H9 (cell line): Measurements from ENCODE around the gene STRIP1. TPM values are rescaled to one million over a fixed set of nuclear protein-coding genes. Genes with fewer than 3 reads are reported as not detected.

ENCODE experiments used
- DNase-seq: peaks from one replicate; pipeline ENCODE4 v3.0.0-alpha.2; 2017
- H2AFZ ChIP-seq: one replicate; pipeline ENCODE4 v1.6.1; 2013; ENCODE audit warnings: mild to moderate bottlenecking, low read length, control low read depth, moderate library complexity
- H2AK5ac ChIP-seq: 2 replicates; pipeline ENCODE4 v1.6.1; 2013; ENCODE audit warnings: low read length, control low read depth, mixed read lengths; ENCODE audit not compliant: insufficient read length
- H2BK120ac ChIP-seq: one replicate; pipeline ENCODE4 v1.6.1; 2013; ENCODE audit warnings: low read depth, mild to moderate bottlenecking, low read length, control low read depth, inconsistent platforms; ENCODE audit not compliant: poor library complexity, severe bottlenecking
- H2BK12ac ChIP-seq: 2 replicates; pipeline ENCODE4 v1.6.1; 2013; ENCODE audit warnings: low read length, control low read depth, mixed read lengths, low read depth; ENCODE audit not compliant: insufficient read length
- H2BK15ac ChIP-seq: 2 replicates; pipeline ENCODE4 v1.6.1; 2013; ENCODE audit warnings: low read depth, low read length, control low read depth
- H2BK20ac ChIP-seq: one replicate; pipeline ENCODE4 v1.6.1; 2013; ENCODE audit warnings: low read depth, mild to moderate bottlenecking, low read length, control low read depth, inconsistent platforms; ENCODE audit not compliant: poor library complexity, severe bottlenecking
- H2BK5ac ChIP-seq: 2 replicates; pipeline ENCODE4 v1.6.1; 2013; ENCODE audit warnings: low read length, control low read depth, mixed read lengths; ENCODE audit not compliant: insufficient read length
- H3K14ac ChIP-seq: 2 replicates; pipeline ENCODE4 v1.6.1; 2013; ENCODE audit warnings: low read length, control low read depth; ENCODE audit not compliant: insufficient read depth
- H3K18ac ChIP-seq: 2 replicates; pipeline ENCODE4 v1.6.1; 2013; ENCODE audit warnings: low read depth, mild to moderate bottlenecking, mixed read lengths, low read length, control low read depth; ENCODE audit not compliant: insufficient read length
- H3K23ac ChIP-seq: 2 replicates; pipeline ENCODE4 v1.6.1; 2013; ENCODE audit warnings: low read length, control low read depth, mixed read lengths, low read depth; ENCODE audit not compliant: insufficient read length
- H3K23me2 ChIP-seq: 2 replicates; pipeline ENCODE4 v1.6.1; 2013; ENCODE audit warnings: low read depth, mild to moderate bottlenecking, mixed read lengths, low read length, control low read depth; ENCODE audit not compliant: insufficient read length, poor library complexity, severe bottlenecking
- H3K27ac ChIP-seq: 2 replicates; pipeline ENCODE4 v1.5.1; 2013; ENCODE audit warnings: low read length, control low read depth, mixed read lengths, low read depth; ENCODE audit not compliant: insufficient read length
- H3K27me3 ChIP-seq: 2 replicates; pipeline ENCODE4 v1.6.1; 2013; ENCODE audit warnings: low read length, control low read depth, inconsistent platforms; ENCODE audit not compliant: insufficient read depth
- H3K4ac ChIP-seq: 2 replicates; pipeline ENCODE4 v1.6.1; 2013; ENCODE audit warnings: low read depth, mild to moderate bottlenecking, control low read depth, inconsistent platforms, low read length, moderate library complexity
- H3K4me1 ChIP-seq: 2 replicates; pipeline ENCODE4 v1.6.1; 2013; ENCODE audit warnings: low read length, control low read depth, inconsistent platforms; ENCODE audit not compliant: insufficient read depth
- H3K4me2 ChIP-seq: 2 replicates; pipeline ENCODE4 v1.6.1; 2013; ENCODE audit warnings: low read length, control low read depth, mixed read lengths; ENCODE audit not compliant: insufficient read length, insufficient read depth
- H3K56ac ChIP-seq: 2 replicates; pipeline ENCODE4 v1.6.1; 2013; ENCODE audit warnings: low read depth, mild to moderate bottlenecking, mixed read lengths, low read length, control low read depth; ENCODE audit not compliant: insufficient read length
- H3K79me1 ChIP-seq: 2 replicates; pipeline ENCODE4 v1.6.1; 2013; ENCODE audit warnings: low read depth, mild to moderate bottlenecking, moderate library complexity, low read length, control low read depth, inconsistent platforms; ENCODE audit not compliant: insufficient read depth, poor library complexity, severe bottlenecking
- H3K79me2 ChIP-seq: 2 replicates; pipeline ENCODE4 v1.6.1; 2013; ENCODE audit warnings: low read length, control low read depth, inconsistent platforms; ENCODE audit not compliant: insufficient read depth
- H3K9ac ChIP-seq: 2 replicates; pipeline ENCODE4 v1.6.1; 2013; ENCODE audit warnings: low read length, control low read depth, mixed read lengths; ENCODE audit not compliant: insufficient read length; ENCODE audit errors: extremely low read depth
- H3K9me3 ChIP-seq: one replicate; pipeline ENCODE4 v1.6.1; 2013; ENCODE audit warnings: low read depth, low read length, inconsistent platforms; ENCODE audit not compliant: control insufficient read depth
- H3T11ph ChIP-seq: one replicate; pipeline ENCODE4 v1.6.1; 2013; ENCODE audit warnings: mild to moderate bottlenecking, low read length, control low read depth, inconsistent platforms
- H4K20me1 ChIP-seq: one replicate; pipeline ENCODE4 v1.6.1; 2013; ENCODE audit not compliant: control insufficient read depth, insufficient read length, insufficient read depth
- H4K5ac ChIP-seq: 2 replicates; pipeline ENCODE4 v1.6.1; 2013; ENCODE audit warnings: low read depth, mild to moderate bottlenecking, mixed read lengths, low read length, control low read depth; ENCODE audit not compliant: insufficient read length
- H4K8ac ChIP-seq: replicated peaks from 2 replicates; pipeline ENCODE4 v1.6.1; 2013; ENCODE audit warnings: low read length, control low read depth, mixed read lengths, low read depth; ENCODE audit not compliant: insufficient read length
- H4K91ac ChIP-seq: 2 replicates; pipeline ENCODE4 v1.6.1; 2013; ENCODE audit warnings: low read depth, mild to moderate bottlenecking, moderate library complexity, mixed read lengths, low read length, control low read depth; ENCODE audit not compliant: insufficient read length
- H3K27ac Mint-ChIP-seq, 3 experiments: 2 replicates in 2 of 3; 3 replicates in 1 of 3; pipeline ENCODE4 v1.8.0; 2020 to 2021; ENCODE audit warnings: mixed read lengths in 3 of 3, mild to moderate bottlenecking in 1 of 3, moderate library complexity in 1 of 3
- H3K27me3 Mint-ChIP-seq: 2 replicates; pipeline ENCODE4 v1.8.0; 2021; ENCODE audit warnings: low read depth, mild to moderate bottlenecking, moderate library complexity, mixed read lengths
- H3K36me3 Mint-ChIP-seq, 3 experiments: 2 replicates in 2 of 3; 3 replicates in 1 of 3; pipeline ENCODE4 v1.8.0; 2020 to 2021; ENCODE audit warnings: low read depth in 3 of 3, mixed read lengths in 3 of 3; ENCODE audit not compliant: insufficient read depth in 1 of 3
- H3K4me1 Mint-ChIP-seq, 2 experiments: 2 replicates each; pipeline ENCODE4 v1.8.0; 2020; ENCODE audit warnings: mixed read lengths in 2 of 2
- H3K4me3 Mint-ChIP-seq, 2 experiments: 2 replicates in 1 of 2; 3 replicates in 1 of 2; pipeline ENCODE4 v1.8.0; 2020 to 2021; ENCODE audit warnings: mild to moderate bottlenecking in 2 of 2, mixed read lengths in 2 of 2, moderate library complexity in 1 of 2
- H3K9me3 Mint-ChIP-seq, 2 experiments: 2 replicates in 1 of 2; 3 replicates in 1 of 2; pipeline ENCODE4 v1.8.0; 2020; ENCODE audit warnings: mild to moderate bottlenecking in 2 of 2, mixed read lengths in 2 of 2, moderate library complexity in 1 of 2
- CTCF ChIP-seq: fragments of 200-600 bp; sonication (generic); conservative IDR thresholded peaks from 3 replicates; pipeline ENCODE4 v1.8.0; 2021; ENCODE audit warnings: antibody characterized with exemption, mild to moderate bottlenecking
- WGBS: extraction: QIAGEN DNeasy Blood & Tissue Kit; methylation state at CpG from one replicate; pipeline ENCODE4 v1.1.7; 2013; ENCODE audit warnings: missing lambda C conversion rate, low lambda C conversion rate, mixed read lengths; ENCODE audit not compliant: insufficient read length; ENCODE audit errors: extremely low coverage; 5-methylcytosine and 5-hydroxymethylcytosine counted together
- total RNA-seq: library from RNA; stranded (reverse); gene quantifications from 2 replicates; pipeline ENCODE4 v1.2.1, GENCODE V29; 2021

Gene STRIP1
- total RNA-seq, 1 experiment from 2014 or later = 43.6 TPM

DNA sequence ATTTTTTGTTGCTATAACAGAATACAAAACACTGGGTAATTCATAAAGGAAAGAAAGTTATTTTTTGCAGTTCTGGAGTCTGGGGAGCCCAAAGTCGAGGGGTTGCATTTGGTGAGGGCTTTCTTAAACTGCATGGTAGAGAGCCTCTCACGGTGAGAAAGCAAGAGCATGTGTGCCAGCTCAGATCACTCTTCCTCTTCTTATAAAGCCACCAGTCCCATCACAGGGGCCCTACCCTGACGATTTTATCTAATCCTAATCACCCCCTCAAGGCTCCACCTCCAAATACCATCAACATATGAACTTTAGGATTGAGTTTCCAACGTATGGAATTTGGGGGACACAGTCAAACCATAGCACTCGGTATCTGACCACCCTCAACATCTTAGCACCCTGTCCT is 1.0 kb upstream of the STRIP1 start:
- peak overlapping the region; percentile 77 for H4K8ac ChIP-seq
- DNase-seq = no peak
- no peak overlapping the region for H2BK120ac ChIP-seq
- H4K20me1 ChIP-seq = peaks cover 2% of the 10 kb centered on the region
- peaks cover 3% of the 10 kb centered on the region; the same call in 1 of the 2 replicates for H3K4me1 ChIP-seq
- H3K4me1 Mint-ChIP-seq = peaks cover 23 to 40% of the 10 kb centered on the region in 2 experiments
- H2BK15ac ChIP-seq = no peak overlapping the region
- H2AFZ ChIP-seq = no peak overlapping the region
- H4K5ac ChIP-seq = no peak overlapping the region
- no peaks in the 10 kb centered on the region for H3K27me3 Mint-ChIP-seq
- H3K36me3 Mint-ChIP-seq = peaks cover 6 to 10% (median 8%) of the 10 kb centered on the region in 3 experiments
- no peaks in the 10 kb centered on the region for H3K9me3 ChIP-seq
- no peaks in the 10 kb centered on the region for H3K27me3 ChIP-seq
- no CpG with 5 or more reads among the region's 5 CpGs for WGBS
- H3K79me2 ChIP-seq = peaks cover 6% of the 10 kb centered on the region; the same call in 1 of the 2 replicates
- no peak overlapping the region for H3K4me2 ChIP-seq
- no peak overlapping the region; a peak in 1 of 7 replicates for H3K27ac Mint-ChIP-seq
- TF ChIP-seq CTCF = no peak
- no peak overlapping the region for H3K23ac ChIP-seq
- H3K9me3 Mint-ChIP-seq = no peaks in the 10 kb centered on the region
- no peak overlapping the region for H2AK5ac ChIP-seq
- H3K56ac ChIP-seq = no peak overlapping the region
- H3K27ac ChIP-seq = no peak overlapping the region
- H3K4ac ChIP-seq = no peak overlapping the region
- H3K79me1 ChIP-seq = no peaks in the 10 kb centered on the region
- no peak overlapping the region for H3T11ph ChIP-seq
- peak overlapping the region in 1 of 2 experiments; percentile 90; a peak in 1 of 5 replicates for H3K4me3 Mint-ChIP-seq
- no peak overlapping the region for H3K18ac ChIP-seq
- no peak overlapping the region for H3K9ac ChIP-seq
- H4K91ac ChIP-seq = no peak overlapping the region
- peaks cover 7% of the 10 kb centered on the region for H3K23me2 ChIP-seq
- H2BK12ac ChIP-seq = no peak overlapping the region
- no peak overlapping the region for H2BK20ac ChIP-seq
- H2BK5ac ChIP-seq = no peak overlapping the region
- H3K14ac ChIP-seq = no peak overlapping the region
